Tibial nerve (tissue), 4 donors: ENCODE measurements around the gene POLE4. TPM values are rescaled to one million over a fixed set of nuclear protein-coding genes. Genes with fewer than 3 reads are reported as not detected.

Experiments used
- DNase-seq, 2 donors: peaks; one replicate each; pipeline ENCODE4 v3.0.0-alpha.2; 2019; ENCODE audit warnings: low spot score in 2 of 2
- H3K27ac ChIP-seq, 4 donors: fragments of 200-600 bp; sonication (generic) in 3 of 4; one replicate each; pipeline ENCODE4 v1.5.1; 2017 to 2019; ENCODE audit warnings: mild to moderate bottlenecking in 1 of 4
- H3K27me3 ChIP-seq, 2 donors: fragments of 200-600 bp; sonication (generic) in 1 of 2; one replicate each; pipeline versions ENCODE4 v1.5.1 to v1.6.0; 2017 to 2019
- H3K36me3 ChIP-seq, 3 donors: fragments of 200-600 bp; sonication (generic); one replicate each; pipeline ENCODE4 v1.5.1; 2018 to 2019
- H3K4me1 ChIP-seq, 4 donors: fragments of 200-600 bp; sonication (generic) in 3 of 4; one replicate each; pipeline ENCODE4 v1.5.1; 2017 to 2019
- H3K4me3 ChIP-seq, 4 donors: fragments of 200-600 bp; sonication (generic) in 3 of 4; one replicate each; pipeline ENCODE4 v1.5.1; 2017 to 2019; ENCODE audit warnings: mild to moderate bottlenecking in 1 of 4, moderate library complexity in 1 of 4
- H3K9me3 ChIP-seq, 4 donors: fragments of 200-600 bp; sonication (generic) in 3 of 4; one replicate each; pipeline ENCODE4 v1.5.1; 2017 to 2019
- CTCF ChIP-seq, 5 experiments: fragments of 200-600 bp in 3 of 5; fragments of 450-650 bp in 2 of 5; sonication (generic) in 3 of 5; IDR thresholded peaks; one replicate each; pipeline ENCODE4 v1.5.1; 2016 to 2019; ENCODE audit warnings: antibody characterized with exemption in 5 of 5, mild to moderate bottlenecking in 3 of 5, moderate library complexity in 2 of 5
- EP300 ChIP-seq, 2 donors: sonication (generic); formaldehyde crosslinking; IDR thresholded peaks; one replicate each; pipeline ENCODE4 v1.6.1; 2017; ENCODE audit warnings: antibody characterized with exemption in 2 of 2, mild to moderate bottlenecking in 1 of 2
- POLR2A ChIP-seq, 2 donors: fragments of 450-650 bp; IDR thresholded peaks; one replicate each; pipeline ENCODE4 v1.6.1; 2017; ENCODE audit warnings: antibody characterized with exemption in 2 of 2, mild to moderate bottlenecking in 2 of 2, moderate library complexity in 2 of 2
- WGBS, 2 donors: methylation state at CpG; one replicate each; pipeline ENCODE4 v1.1.5; 2018; 5-methylcytosine and 5-hydroxymethylcytosine counted together
- total RNA-seq, 4 donors: library from RNA; depleted of rRNA; stranded (reverse); fragments of >200 nt; gene quantifications; one replicate each; pipeline ENCODE4 v1.1.0, GENCODE V29; 2016

Gene POLE4
- total RNA-seq, 4 donors from 2014 or later = 16.2 to 44.2 (median 25.9) TPM

- no peak overlapping the region for H3K27ac ChIP-seq
- no peak for DNase-seq
- no peak for TF ChIP-seq EP300 (IDR thresholded peaks at IDR 0.05)
- TF ChIP-seq POLR2A (IDR thresholded peaks at IDR 0.05) = no peak
- H3K4me1 ChIP-seq = no peaks in the 10 kb centered on the region
- 78 to 85% methylated on average over 1 of the region's 1 CpG for WGBS, 2 donors
- no peak overlapping the region for H3K4me3 ChIP-seq
- peaks cover 0 to 52% (median 3%) of the 10 kb centered on the region in 4 donors for H3K9me3 ChIP-seq
- peaks cover 0 to 26% (median 0%) of the 10 kb centered on the region in 3 donors for H3K36me3 ChIP-seq
- no peaks in the 10 kb centered on the region for H3K27me3 ChIP-seq
Measured at GRCh38 chr2:74951211-74951754, 7.2 kb upstream of the POLE4 start.

GRCh38 chr2:74952575-74952974, 5.9 kb upstream of the POLE4 start:
- Histone ChIP-seq H3K4me3 (no peak overlapping the region), H3K36me3 (peaks cover 0 to 26% (median 0%) of the 10 kb centered on the region in 3 donors), H3K27me3 (no peaks in the 10 kb centered on the region), H3K27ac (no peak overlapping the region), H3K4me1 (no peaks in the 10 kb centered on the region), H3K9me3 (peaks cover 0 to 52% (median 3%) of the 10 kb centered on the region in 4 donors)
- WGBS, 2 donors = 86 to 94% methylated on average over 8 of the region's 8 CpGs
- no peak for TF ChIP-seq EP300 (IDR thresholded peaks at IDR 0.05)
- TF ChIP-seq CTCF (IDR thresholded peaks at IDR 0.05) = no peak
- TF ChIP-seq POLR2A (IDR thresholded peaks at IDR 0.05) = no peak
- no peak for DNase-seq

- H3K27me3 ChIP-seq = no peaks in the 10 kb centered on the region
- H3K36me3 ChIP-seq = peaks cover 0 to 26% (median 0%) of the 10 kb centered on the region in 3 donors
- H3K9me3 ChIP-seq = peaks cover 0 to 50% (median 3%) of the 10 kb centered on the region in 4 donors
- peaks cover 0 to 6% (median 2%) of the 10 kb centered on the region in 4 donors for H3K4me1 ChIP-seq
- no peak overlapping the region for H3K4me3 ChIP-seq
- 81 to 86% methylated on average over 10 of the region's 10 CpGs for WGBS, 2 donors
- TF ChIP-seq EP300 (IDR thresholded peaks at IDR 0.05) (no peak), CTCF (IDR thresholded peaks at IDR 0.05) (no peak), POLR2A (IDR thresholded peaks at IDR 0.05) (no peak)
- DNase-seq = no peak
- no peak overlapping the region for H3K27ac ChIP-seq
Measured at GRCh38 chr2:74953796-74954499, 4.5 kb upstream of the POLE4 start.

- no peak for TF ChIP-seq EP300 (IDR thresholded peaks at IDR 0.05)
- no peak for TF ChIP-seq CTCF (IDR thresholded peaks at IDR 0.05)
- TF ChIP-seq POLR2A (IDR thresholded peaks at IDR 0.05) = no peak
- peaks cover 0 to 26% (median 0%) of the 10 kb centered on the region in 3 donors for H3K36me3 ChIP-seq
- H3K27ac ChIP-seq = no peak overlapping the region
- H3K4me3 ChIP-seq = no peak overlapping the region
- no peaks in the 10 kb centered on the region for H3K27me3 ChIP-seq
- WGBS, 2 donors = 87 to 96% methylated on average over 4 of the region's 4 CpGs
- peaks cover 0 to 45% (median 3%) of the 10 kb centered on the region in 4 donors for H3K9me3 ChIP-seq
- no peak for DNase-seq
- peaks cover 0 to 11% (median 4%) of the 10 kb centered on the region in 4 donors for H3K4me1 ChIP-seq
Measured at GRCh38 chr2:74954500-74954874, 4.0 kb upstream of the POLE4 start.

- TF ChIP-seq POLR2A (IDR thresholded peaks at IDR 0.05) (no peak), EP300 (IDR thresholded peaks at IDR 0.05) (no peak), CTCF (IDR thresholded peaks at IDR 0.05) (no peak)
- Histone ChIP-seq H3K9me3 (peaks cover 0 to 11% (median 0%) of the 10 kb centered on the region in 4 donors), H3K27ac (peak overlapping the region; percentile 91 to 97 (median 96)), H3K36me3 (peaks cover 0 to 32% (median 0%) of the 10 kb centered on the region in 3 donors), H3K4me3 (peak overlapping the region; percentile 63 to 80 (median 72)), H3K4me1 (peaks cover 0 to 16% (median 5%) of the 10 kb centered on the region in 4 donors), H3K27me3 (no peaks in the 10 kb centered on the region)
- WGBS, 2 donors = 38 to 51% methylated on average over 4 of the region's 4 CpGs
- no peak for DNase-seq
Measured at GRCh38 chr2:74957886-74958273, 563 bp upstream of the POLE4 start.
